MCF 10A (cell line): ENCODE results near the gene DNAH6. TPM values are rescaled to one million over a fixed set of nuclear protein-coding genes. Genes with fewer than 3 reads are reported as not detected.
"Not testable (repeated sequence)": the region's sequence is repeated elsewhere in the genome, so short reads cannot be mapped to it uniquely, and the experiment has no call there.

Experiments
- BruUV-seq: library from RNA; stranded (reverse); fragments of 400-500 nt; replicated peaks from 2 replicates; lab custom pipeline; 2021; lab: Mats Ljungman, UMichigan
- CTCF ChIA-PET: fragments of 300-600 bp; sonication (Branson Sonifier 250); formaldehyde crosslinking; extraction: SDS; loops from one replicate; lab custom pipeline; 2021; ENCODE audit warnings: antibody characterized with exemption, inconsistent platforms; lab: Yijun Ruan, JAX
- POLR2A ChIA-PET: fragments of 300-600, 350-650 bp; sonication (Branson Sonifier 250); formaldehyde crosslinking; extraction: SDS; loops from one replicate; lab custom pipeline; 2020; ENCODE audit warnings: antibody characterized with exemption, inconsistent platforms; lab: Yijun Ruan, JAX
- DNase-seq: peaks from one replicate; pipeline ENCODE4 v3.0.0-alpha.2; 2018; ENCODE audit not compliant: unreplicated experiment
- H3K27ac Mint-ChIP-seq: one replicate; pipeline ENCODE4 v1.8.0; 2022; ENCODE audit warnings: mild to moderate bottlenecking, low read depth, mixed read lengths; ENCODE audit not compliant: unreplicated experiment
- H3K27me3 Mint-ChIP-seq: one replicate; pipeline ENCODE4 v1.8.0; 2022; ENCODE audit warnings: mixed read lengths; ENCODE audit not compliant: insufficient read depth, unreplicated experiment
- H3K36me3 Mint-ChIP-seq: one replicate; pipeline ENCODE4 v1.8.0; 2022; ENCODE audit warnings: mild to moderate bottlenecking, moderate library complexity, mixed read lengths; ENCODE audit not compliant: insufficient read depth, unreplicated experiment
- H3K4me1 Mint-ChIP-seq: one replicate; pipeline ENCODE4 v1.8.0; 2022; ENCODE audit warnings: mixed read lengths; ENCODE audit not compliant: insufficient read depth, unreplicated experiment
- H3K4me3 Mint-ChIP-seq: one replicate; pipeline ENCODE4 v1.8.0; 2022; ENCODE audit warnings: mild to moderate bottlenecking, moderate library complexity, mixed read lengths; ENCODE audit not compliant: unreplicated experiment
- H3K9me3 Mint-ChIP-seq: one replicate; pipeline ENCODE4 v1.8.0; 2022; ENCODE audit warnings: mixed read lengths; ENCODE audit not compliant: unreplicated experiment
- intact Hi-C: fragments of 100-400 bp; cut with micrococcal nuclease; formaldehyde crosslinking; loops from 2 replicates; pipeline ENCODE4 v1.14.1; 2022
- total RNA-seq: library from RNA; stranded (reverse); gene quantifications from 2 replicates; pipeline ENCODE4 v1.2.3, GENCODE V29; 2022
- TF ChIP-seq, protein P1 (sequence below): fragments of 200-600 bp; IDR thresholded peaks from one replicate; pipeline ENCODE4 v1.8.0; 2022; ENCODE audit warnings: antibody characterized with exemption, mild to moderate bottlenecking; ENCODE audit not compliant: unreplicated experiment

The DNAH6 gene
- total RNA-seq, 1 experiment from 2014 or later, result 0.14 TPM

DNA sequence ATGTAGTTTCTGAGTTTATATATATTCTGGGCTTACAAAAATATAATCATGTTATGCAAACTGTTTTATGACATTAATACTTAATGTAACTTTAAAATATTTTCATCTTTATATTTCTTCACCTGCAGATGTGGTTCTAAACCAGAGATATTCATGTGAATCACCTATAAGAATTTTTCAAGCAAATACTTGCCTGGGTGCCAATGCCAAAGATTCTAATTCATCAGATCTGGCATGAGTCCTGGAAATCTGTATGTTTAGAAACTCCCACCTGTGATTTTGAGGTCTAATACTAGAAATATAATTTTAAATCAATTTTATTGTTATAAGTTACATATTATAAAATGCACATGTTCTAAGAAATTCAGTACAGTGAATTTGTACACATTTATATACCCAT lies 19.9 kb upstream of the DNAH6 start:
- POLR2A ChIA-PET, result no interaction called here
- CTCF ChIA-PET, result interaction anchor here (0.6 to 1.1 kb wide), 3 partner anchors 16 to 473 kb away, joined by 3 to 4 read pairs (median 3); no protein-coding TSS in a partner anchor
- TF ChIP-seq, protein P1, sequence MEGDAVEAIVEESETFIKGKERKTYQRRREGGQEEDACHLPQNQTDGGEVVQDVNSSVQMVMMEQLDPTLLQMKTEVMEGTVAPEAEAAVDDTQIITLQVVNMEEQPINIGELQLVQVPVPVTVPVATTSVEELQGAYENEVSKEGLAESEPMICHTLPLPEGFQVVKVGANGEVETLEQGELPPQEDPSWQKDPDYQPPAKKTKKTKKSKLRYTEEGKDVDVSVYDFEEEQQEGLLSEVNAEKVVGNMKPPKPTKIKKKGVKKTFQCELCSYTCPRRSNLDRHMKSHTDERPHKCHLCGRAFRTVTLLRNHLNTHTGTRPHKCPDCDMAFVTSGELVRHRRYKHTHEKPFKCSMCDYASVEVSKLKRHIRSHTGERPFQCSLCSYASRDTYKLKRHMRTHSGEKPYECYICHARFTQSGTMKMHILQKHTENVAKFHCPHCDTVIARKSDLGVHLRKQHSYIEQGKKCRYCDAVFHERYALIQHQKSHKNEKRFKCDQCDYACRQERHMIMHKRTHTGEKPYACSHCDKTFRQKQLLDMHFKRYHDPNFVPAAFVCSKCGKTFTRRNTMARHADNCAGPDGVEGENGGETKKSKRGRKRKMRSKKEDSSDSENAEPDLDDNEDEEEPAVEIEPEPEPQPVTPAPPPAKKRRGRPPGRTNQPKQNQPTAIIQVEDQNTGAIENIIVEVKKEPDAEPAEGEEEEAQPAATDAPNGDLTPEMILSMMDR, result no peak
- H3K4me1 Mint-ChIP-seq, result peaks cover 21% of the 10 kb centered on the region
- no peaks in the 10 kb centered on the region for H3K27me3 Mint-ChIP-seq
- intact Hi-C loops, result loop anchor here (10.0 kb wide), 1 partner anchor 798 kb away; no protein-coding TSS in a partner anchor
- H3K36me3 Mint-ChIP-seq, result no peaks in the 10 kb centered on the region
- peak overlapping the region; percentile 35 for H3K27ac Mint-ChIP-seq
- DNase-seq, result no peak
- H3K4me3 Mint-ChIP-seq, result no peak overlapping the region
- BruUV-seq, result no TSS peak
- no peaks in the 10 kb centered on the region for H3K9me3 Mint-ChIP-seq

DNA sequence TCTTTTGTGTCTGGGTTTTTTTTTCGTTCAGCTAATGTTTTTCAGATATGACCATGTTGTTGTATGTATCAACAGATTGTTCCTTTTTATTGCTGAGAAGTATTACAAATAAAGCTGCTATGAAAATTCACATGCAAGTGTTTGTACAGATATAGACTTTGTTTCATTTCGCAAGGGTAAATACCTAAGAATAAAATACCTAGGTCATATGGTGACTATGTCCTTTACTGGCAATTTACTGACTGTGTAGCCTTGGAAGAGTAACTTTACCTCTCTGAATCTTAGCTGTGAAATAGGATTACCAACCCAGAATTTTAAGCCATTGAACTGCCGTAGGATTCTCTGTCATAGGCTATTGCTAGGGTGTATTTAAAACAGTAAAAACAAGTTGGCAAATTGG lies 19.0 kb upstream of the DNAH6 start:
- TF ChIP-seq, protein P1, result no peak
- Mint-ChIP-seq H3K27ac (no peak overlapping the region), H3K4me1 (peaks cover 21% of the 10 kb centered on the region), H3K27me3 (no peaks in the 10 kb centered on the region), H3K36me3 (no peaks in the 10 kb centered on the region), H3K4me3 (no peak overlapping the region), H3K9me3 (no peaks in the 10 kb centered on the region)
- intact Hi-C loops, result loop anchor here (10.0 kb wide), 1 partner anchor 798 kb away; no protein-coding TSS in a partner anchor
- BruUV-seq, result no TSS peak
- ChIA-PET CTCF (interaction anchor here (0.5 to 1.5 kb wide), 7 partner anchors 15 to 474 kb away, joined by 3 to 5 read pairs (median 4); no protein-coding TSS in a partner anchor), POLR2A (no interaction called here)
- DNase-seq, result no peak

DNA sequence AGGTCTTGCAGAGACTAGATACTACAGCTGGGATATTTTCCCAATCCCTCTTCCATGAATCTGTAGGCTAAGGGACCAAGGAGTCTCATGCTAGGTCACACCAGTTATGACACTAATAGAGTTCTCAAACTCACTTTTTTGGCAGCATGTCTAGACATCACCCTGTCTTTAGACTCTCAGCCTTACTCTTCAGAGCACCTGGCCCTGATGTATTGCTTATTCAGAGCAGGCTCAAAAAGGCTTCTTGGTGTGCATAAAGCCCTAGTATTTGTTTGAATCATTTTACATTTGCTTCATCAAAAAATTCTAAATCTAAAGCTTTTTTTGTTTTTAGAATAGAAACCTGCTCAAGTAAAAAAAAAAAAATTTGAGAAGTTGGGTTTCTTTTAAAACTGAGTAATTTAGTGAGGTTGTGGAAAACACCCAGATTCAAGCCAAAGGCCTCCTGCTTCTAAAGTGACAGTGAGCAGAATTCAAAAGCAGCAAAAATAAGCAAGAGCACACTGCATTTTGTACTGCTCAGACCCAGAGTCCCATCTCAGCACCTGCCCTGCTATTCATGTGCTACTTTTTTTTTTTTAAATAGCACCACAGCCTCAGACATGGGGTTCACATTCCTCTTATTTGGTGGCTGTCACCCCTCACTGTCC lies 18.0 kb upstream of the DNAH6 start:
- intact Hi-C loops, result loop anchor here (10.0 kb wide), 1 partner anchor 797 kb away; no protein-coding TSS in a partner anchor
- Mint-ChIP-seq H3K27me3 (no peaks in the 10 kb centered on the region), H3K27ac (no peak overlapping the region), H3K4me3 (no peak overlapping the region), H3K4me1 (peaks cover 21% of the 10 kb centered on the region), H3K9me3 (no peaks in the 10 kb centered on the region), H3K36me3 (no peaks in the 10 kb centered on the region)
- CTCF ChIA-PET, result interaction anchor here (0.7 to 1.5 kb wide), 5 partner anchors 16 to 556 kb away, joined by 4 to 5 read pairs (median 4); no protein-coding TSS in a partner anchor
- no TSS peak for BruUV-seq
- DNase-seq, result no peak
- POLR2A ChIA-PET, result interaction anchor here (0.7 kb wide), 1 partner anchor 357 kb away, joined by 3 read pairs; no protein-coding TSS in a partner anchor
- TF ChIP-seq, protein P1, result no peak

DNA sequence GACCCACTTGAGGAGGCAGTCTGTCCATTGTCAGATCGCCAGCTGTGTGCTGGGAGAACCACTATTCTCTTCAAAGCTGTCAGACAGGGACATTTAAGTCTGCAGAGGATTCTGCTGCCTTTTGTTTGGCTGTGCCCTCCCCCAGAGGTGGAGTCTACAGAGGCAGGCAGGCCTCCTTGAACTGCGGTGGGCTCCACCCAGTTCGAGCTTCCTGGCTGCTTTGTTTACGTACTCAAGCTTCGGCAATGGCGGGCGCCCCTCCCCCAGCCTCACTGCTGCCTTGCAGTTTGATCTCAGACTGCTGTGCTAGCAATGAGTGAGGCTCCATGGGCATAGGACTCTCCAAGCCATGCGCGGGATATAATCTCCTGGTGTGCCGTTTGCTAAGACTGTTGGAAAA lies 5.3 kb upstream of the DNAH6 start:
- CTCF ChIA-PET, result interaction anchor here (0.6 to 0.7 kb wide), 2 partner anchors 134 to 370 kb away, joined by 3 read pairs; partner anchors contain the start of gene TRABD2A
- BruUV-seq, H3K4me1 Mint-ChIP-seq, H3K36me3 Mint-ChIP-seq, H3K4me3 Mint-ChIP-seq, H3K27ac Mint-ChIP-seq, POLR2A ChIA-PET, intact Hi-C loops, H3K27me3 Mint-ChIP-seq, DNase-seq: not testable (repeated sequence)
- H3K9me3 Mint-ChIP-seq, result peaks cover 30% of the 10 kb centered on the region
